ENCODE results near the gene ACMSD.

DNA sequence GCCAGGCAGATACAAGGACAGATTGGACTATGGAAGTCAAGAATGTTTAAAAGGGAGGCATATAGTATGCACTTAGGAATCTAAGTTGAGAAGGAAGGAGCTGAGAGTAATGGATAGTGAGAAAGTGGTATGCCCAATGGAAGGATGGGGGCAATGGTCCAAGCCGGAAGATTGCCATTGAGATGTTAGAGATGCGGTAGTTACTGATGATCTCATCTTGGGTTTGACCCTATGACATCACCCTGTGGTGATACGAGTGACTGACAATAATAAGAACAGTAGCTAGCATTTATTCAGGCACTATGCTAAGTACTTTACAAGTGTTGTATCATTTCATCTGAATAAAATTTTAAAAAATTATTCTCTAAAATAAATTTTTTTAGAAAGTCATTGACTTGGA is 38.5 kb upstream of the ACMSD start:
- TF ChIP-seq, protein P1, sequence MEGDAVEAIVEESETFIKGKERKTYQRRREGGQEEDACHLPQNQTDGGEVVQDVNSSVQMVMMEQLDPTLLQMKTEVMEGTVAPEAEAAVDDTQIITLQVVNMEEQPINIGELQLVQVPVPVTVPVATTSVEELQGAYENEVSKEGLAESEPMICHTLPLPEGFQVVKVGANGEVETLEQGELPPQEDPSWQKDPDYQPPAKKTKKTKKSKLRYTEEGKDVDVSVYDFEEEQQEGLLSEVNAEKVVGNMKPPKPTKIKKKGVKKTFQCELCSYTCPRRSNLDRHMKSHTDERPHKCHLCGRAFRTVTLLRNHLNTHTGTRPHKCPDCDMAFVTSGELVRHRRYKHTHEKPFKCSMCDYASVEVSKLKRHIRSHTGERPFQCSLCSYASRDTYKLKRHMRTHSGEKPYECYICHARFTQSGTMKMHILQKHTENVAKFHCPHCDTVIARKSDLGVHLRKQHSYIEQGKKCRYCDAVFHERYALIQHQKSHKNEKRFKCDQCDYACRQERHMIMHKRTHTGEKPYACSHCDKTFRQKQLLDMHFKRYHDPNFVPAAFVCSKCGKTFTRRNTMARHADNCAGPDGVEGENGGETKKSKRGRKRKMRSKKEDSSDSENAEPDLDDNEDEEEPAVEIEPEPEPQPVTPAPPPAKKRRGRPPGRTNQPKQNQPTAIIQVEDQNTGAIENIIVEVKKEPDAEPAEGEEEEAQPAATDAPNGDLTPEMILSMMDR (IDR thresholded peaks at IDR 0.05) = no peak
- TF ChIP-seq POLR2A (IDR thresholded peaks at IDR 0.05) = no peak
